ENCODE data around the gene CXCR1.

Gene CXCR1

GRCh38 chr2:218166791-218167190 lies at the start of gene CXCR1:
CXCR1 (minus strand) TSS chr2:218166962; CDS start chr2:218165211, 1,751 bp downstream.
- TF ChIP-seq GATA2 (IDR thresholded peaks at IDR 0.05; ENCODE audit: low read depth, low read length) (no peak), GATA3 (IDR thresholded peaks at IDR 0.05; ENCODE audit: low read depth, low read length) (no peak)

- TF ChIP-seq GATA3 (IDR thresholded peaks at IDR 0.05; ENCODE audit: low read depth, low read length): no peak
- TF ChIP-seq GATA2 (IDR thresholded peaks at IDR 0.05; ENCODE audit: low read depth, low read length): no peak
These were observed 49.5 kb upstream of the CXCR1 start for GRCh38 chr2:218216336-218216673.

DNA sequence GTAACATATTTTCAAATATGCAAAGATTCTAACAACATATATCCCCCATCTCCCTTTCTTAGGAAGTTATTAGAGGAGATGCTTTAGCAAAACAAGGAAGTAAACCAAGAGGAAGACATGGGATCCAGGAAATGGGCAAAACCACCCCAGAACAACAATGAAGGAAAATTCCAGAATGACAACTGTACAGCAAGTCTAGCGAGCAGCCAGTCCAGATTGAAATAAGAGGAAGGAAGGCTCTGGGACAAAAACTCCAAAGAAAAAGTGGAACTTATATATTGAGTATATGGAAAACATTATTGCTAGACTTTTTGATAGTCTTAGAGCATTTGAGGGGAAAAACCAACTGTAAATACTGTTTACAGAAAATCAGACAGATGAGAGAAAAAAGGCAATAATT lies 47.4 kb upstream of the CXCR1 start:
- TF ChIP-seq GATA3 (IDR thresholded peaks at IDR 0.05; ENCODE audit: low read depth, low read length) (no peak), GATA2 (IDR thresholded peaks at IDR 0.05; ENCODE audit: low read depth, low read length) (no peak)

DNA sequence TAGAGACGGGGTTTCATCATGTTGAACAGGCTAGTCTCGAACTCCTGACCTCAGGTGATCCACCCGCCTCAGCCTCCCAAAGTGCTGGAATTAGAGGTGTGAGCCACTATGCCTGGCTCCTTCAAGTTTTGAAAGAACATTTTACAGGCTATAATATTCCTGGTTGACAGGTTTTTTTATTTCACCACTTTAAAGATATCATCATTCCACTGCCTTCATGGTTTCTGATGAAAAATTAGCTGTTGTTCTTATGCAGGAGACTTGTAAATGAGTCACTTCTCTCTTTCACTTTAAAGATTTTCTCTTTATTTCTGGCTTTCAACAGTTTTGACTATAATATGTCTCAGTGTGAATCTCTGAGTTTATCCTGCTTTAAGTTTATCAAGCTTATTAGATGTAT lies 42.3 kb upstream of the CXCR1 start:
- TF ChIP-seq GATA2 (IDR thresholded peaks at IDR 0.05; ENCODE audit: low read depth, low read length) (no peak), GATA3 (IDR thresholded peaks at IDR 0.05; ENCODE audit: low read depth, low read length) (no peak)

GRCh38 chr2:218202266-218202665 lies 35.5 kb upstream of the CXCR1 start:
- no peak for TF ChIP-seq GATA2 (IDR thresholded peaks at IDR 0.05; ENCODE audit: low read depth, low read length)
- no peak for TF ChIP-seq GATA3 (IDR thresholded peaks at IDR 0.05; ENCODE audit: low read depth, low read length)

GRCh38 chr2:218196974-218197373 lies 30.2 kb upstream of the CXCR1 start:
- TF ChIP-seq GATA3 (IDR thresholded peaks at IDR 0.05; ENCODE audit: low read depth, low read length) (no peak), GATA2 (IDR thresholded peaks at IDR 0.05; ENCODE audit: low read depth, low read length) (no peak)

- no peak for TF ChIP-seq GATA2 (IDR thresholded peaks at IDR 0.05; ENCODE audit: low read depth, low read length)
- TF ChIP-seq GATA3 (IDR thresholded peaks at IDR 0.05; ENCODE audit: low read depth, low read length): no peak
These were observed 28.1 kb upstream of the CXCR1 start for GRCh38 chr2:218194880-218195279.

- TF ChIP-seq GATA2 (IDR thresholded peaks at IDR 0.05; ENCODE audit: low read depth, low read length) (no peak), GATA3 (IDR thresholded peaks at IDR 0.05; ENCODE audit: low read depth, low read length) (no peak)
These were observed 26.9 kb upstream of the CXCR1 start for GRCh38 chr2:218193701-218194100.

DNA sequence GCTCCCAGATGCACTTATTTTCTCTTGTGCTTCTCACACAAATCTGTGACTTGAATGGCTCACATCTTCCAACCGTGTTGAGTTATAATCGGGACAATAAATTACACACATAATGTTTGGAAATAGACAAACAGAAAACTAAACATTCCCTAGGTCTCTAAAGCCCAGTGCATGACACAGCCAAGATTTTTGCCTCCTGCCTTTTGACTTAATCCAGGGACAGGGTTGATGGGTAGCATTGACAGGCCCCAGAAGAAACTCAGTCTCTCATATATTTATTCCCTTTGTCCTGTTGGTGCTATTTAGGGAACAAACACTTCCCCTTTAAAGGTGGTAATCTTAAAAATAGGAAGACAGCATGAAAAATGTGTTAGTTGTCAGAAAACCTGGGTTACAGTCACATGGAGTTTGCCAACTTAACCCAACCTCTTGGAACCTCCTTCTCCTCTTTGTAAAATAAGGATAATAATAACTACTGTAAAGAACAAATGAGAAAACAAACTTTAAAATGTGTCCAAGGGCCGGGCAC lies 26.2 kb upstream of the CXCR1 start:
- TF ChIP-seq GATA2 (IDR thresholded peaks at IDR 0.05; ENCODE audit: low read depth, low read length) (no peak), GATA3 (IDR thresholded peaks at IDR 0.05; ENCODE audit: low read depth, low read length) (no peak)

- TF ChIP-seq GATA2 (IDR thresholded peaks at IDR 0.05; ENCODE audit: low read depth, low read length) (no peak), GATA3 (IDR thresholded peaks at IDR 0.05; ENCODE audit: low read depth, low read length) (no peak)
These were observed 21.8 kb upstream of the CXCR1 start for GRCh38 chr2:218188528-218188927.

- TF ChIP-seq GATA3 (IDR thresholded peaks at IDR 0.05; ENCODE audit: low read depth, low read length): no peak
- no peak for TF ChIP-seq GATA2 (IDR thresholded peaks at IDR 0.05; ENCODE audit: low read depth, low read length)
These were observed 20.7 kb upstream of the CXCR1 start for GRCh38 chr2:218187296-218188015.

DNA sequence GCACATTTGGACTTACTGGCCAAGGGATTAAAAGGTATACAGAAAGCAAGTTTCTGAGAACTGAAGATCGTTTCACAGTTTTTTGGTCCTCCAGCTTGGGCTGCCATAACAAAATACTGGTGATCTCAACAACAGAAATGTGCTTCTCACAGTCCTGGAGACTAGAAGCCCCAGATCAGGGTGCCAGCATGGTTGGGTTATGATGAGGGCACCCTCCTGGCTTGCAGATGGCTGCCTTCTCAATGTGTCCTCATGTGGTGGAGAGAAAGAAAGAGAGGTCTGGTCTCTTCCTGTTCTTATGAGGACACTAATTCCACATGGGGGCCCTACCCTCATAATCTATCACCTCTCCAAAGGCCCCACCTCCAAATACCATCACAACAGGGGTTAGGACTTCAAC lies 20.1 kb upstream of the CXCR1 start:
- TF ChIP-seq GATA2 (IDR thresholded peaks at IDR 0.05; ENCODE audit: low read depth, low read length) (no peak), GATA3 (IDR thresholded peaks at IDR 0.05; ENCODE audit: low read depth, low read length) (no peak)

DNA sequence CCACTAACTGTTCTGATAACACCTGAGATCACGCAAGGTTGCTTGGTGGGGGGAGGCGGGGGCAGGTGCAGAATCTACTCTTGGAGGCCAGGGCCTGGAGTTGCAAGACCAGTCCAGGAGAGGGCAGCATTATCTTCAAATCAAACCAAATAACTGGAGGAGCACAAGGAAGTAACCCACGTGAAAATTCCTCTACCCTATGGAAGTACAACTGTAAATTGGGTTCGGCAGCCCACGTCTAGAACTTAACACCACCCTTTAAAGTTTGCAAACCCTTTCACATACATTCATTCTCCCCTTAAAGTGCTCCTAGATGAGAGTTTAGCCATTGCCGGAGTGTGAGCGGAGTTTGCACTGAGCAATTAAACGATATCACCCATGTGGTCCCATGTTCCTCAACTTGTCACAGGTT lies 19.6 kb upstream of the CXCR1 start:
- TF ChIP-seq GATA3 (IDR thresholded peaks at IDR 0.05; ENCODE audit: low read depth, low read length) (no peak), GATA2 (IDR thresholded peaks at IDR 0.05; ENCODE audit: low read depth, low read length) (no peak)

GRCh38 chr2:218184331-218184730 lies 17.6 kb upstream of the CXCR1 start:
- TF ChIP-seq GATA3 (IDR thresholded peaks at IDR 0.05; ENCODE audit: low read depth, low read length) (no peak), GATA2 (IDR thresholded peaks at IDR 0.05; ENCODE audit: low read depth, low read length) (no peak)

DNA sequence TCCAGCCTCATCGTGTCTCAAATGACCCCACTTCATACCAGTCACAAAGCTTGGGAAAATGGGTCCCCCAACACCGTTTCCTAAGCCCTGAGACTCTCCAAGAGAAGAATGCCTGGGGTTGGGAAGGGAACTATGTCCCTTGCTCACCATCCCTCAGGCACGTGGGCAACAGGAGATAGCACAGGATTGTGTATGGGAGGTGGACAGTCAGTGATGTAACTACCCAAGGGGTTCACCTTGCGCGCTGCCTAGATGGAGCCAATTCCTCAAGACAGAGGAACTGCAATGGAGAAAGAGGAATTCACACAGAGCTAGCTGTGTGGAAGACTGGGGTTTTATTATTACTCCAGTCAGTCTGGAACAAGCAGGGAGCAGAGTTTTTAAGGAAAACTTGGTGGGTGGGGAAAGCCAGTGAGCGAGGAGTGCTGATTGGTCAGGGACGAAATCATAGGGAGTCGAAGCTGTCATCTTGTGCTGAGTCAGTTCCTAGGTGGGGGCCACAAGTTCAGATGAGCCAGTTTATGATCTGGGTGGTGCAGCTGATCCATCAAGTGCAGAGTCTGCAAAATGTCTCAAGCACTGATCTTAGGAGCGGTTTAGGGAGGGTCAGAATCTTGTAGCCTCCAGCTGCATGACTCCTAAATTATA lies 13.8 kb upstream of the CXCR1 start:
- TF ChIP-seq GATA3 (IDR thresholded peaks at IDR 0.05; ENCODE audit: low read depth, low read length): no peak
- TF ChIP-seq GATA2 (IDR thresholded peaks at IDR 0.05; ENCODE audit: low read depth, low read length): no peak
